HFF-Myc (cell line): ENCODE data around the gene SEC14L5.
"Not testable (repeated sequence)": the region's sequence is repeated elsewhere in the genome, so short reads cannot be mapped to it uniquely, and the experiment has no call there.

Experiments used
- DNase-seq: peaks from one replicate; pipeline ENCODE4 v3.0.0-alpha.2; 2011; ENCODE audit warnings: low read depth; ENCODE audit errors: extremely low read depth
- H3K4me3 ChIP-seq: replicated peaks from 2 replicates; pipeline ENCODE4 v1.5.1; 2011; ENCODE audit warnings: low read depth, mild to moderate bottlenecking, control low read depth, low read length
- TF ChIP-seq, protein P1 (sequence below): IDR thresholded peaks from 2 replicates; pipeline ENCODE4 v1.5.1; 2012; ENCODE audit warnings: mild to moderate bottlenecking, low read depth, low read length, control low read depth; ENCODE audit errors: missing control alignments

SEC14L5 gene

DNA sequence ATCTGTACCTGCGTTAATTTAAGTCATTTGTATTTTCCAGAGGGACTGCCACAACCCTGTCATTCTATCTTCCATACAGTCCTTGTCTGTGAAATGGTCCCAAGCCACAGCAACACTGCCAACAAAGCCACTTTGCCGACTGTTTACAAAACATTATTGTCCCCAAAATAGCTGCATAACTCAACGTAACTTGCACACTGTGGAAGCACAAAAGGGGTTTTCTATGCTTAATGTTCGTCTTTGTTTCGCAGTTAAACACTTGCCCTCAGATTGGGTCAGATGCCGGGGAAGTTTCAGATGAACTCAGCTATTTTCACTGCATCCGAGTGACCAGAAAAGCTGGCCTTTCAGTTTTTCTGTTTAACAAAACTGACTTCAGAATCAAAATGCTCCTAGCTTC is 4.6 kb downstream of the SEC14L5 start:
- no peak for DNase-seq
- TF ChIP-seq, protein P1, sequence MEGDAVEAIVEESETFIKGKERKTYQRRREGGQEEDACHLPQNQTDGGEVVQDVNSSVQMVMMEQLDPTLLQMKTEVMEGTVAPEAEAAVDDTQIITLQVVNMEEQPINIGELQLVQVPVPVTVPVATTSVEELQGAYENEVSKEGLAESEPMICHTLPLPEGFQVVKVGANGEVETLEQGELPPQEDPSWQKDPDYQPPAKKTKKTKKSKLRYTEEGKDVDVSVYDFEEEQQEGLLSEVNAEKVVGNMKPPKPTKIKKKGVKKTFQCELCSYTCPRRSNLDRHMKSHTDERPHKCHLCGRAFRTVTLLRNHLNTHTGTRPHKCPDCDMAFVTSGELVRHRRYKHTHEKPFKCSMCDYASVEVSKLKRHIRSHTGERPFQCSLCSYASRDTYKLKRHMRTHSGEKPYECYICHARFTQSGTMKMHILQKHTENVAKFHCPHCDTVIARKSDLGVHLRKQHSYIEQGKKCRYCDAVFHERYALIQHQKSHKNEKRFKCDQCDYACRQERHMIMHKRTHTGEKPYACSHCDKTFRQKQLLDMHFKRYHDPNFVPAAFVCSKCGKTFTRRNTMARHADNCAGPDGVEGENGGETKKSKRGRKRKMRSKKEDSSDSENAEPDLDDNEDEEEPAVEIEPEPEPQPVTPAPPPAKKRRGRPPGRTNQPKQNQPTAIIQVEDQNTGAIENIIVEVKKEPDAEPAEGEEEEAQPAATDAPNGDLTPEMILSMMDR: no peak
- H3K4me3 ChIP-seq: no peak overlapping the region

DNA sequence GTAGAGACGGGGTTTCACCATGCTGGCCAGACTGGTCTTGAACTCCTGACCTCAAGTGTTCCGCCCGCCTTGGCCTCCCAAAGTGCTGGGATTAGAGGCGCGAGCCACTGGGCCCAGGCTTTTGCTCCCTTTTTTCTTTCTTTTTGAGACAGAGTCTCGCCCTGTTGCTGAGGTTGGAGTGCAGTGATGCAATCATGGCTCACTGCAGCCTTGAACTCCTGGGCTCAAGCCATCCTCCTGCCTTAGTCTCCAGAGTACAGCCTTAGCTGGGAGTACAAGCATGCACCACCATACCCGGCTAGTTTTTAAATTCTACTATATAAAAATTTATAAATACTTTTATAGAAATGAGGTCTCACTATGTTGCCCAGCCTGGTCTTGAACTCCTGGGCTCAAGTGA is 5.4 kb downstream of the SEC14L5 start:
- not testable (repeated sequence) for H3K4me3 ChIP-seq, DNase-seq

DNA sequence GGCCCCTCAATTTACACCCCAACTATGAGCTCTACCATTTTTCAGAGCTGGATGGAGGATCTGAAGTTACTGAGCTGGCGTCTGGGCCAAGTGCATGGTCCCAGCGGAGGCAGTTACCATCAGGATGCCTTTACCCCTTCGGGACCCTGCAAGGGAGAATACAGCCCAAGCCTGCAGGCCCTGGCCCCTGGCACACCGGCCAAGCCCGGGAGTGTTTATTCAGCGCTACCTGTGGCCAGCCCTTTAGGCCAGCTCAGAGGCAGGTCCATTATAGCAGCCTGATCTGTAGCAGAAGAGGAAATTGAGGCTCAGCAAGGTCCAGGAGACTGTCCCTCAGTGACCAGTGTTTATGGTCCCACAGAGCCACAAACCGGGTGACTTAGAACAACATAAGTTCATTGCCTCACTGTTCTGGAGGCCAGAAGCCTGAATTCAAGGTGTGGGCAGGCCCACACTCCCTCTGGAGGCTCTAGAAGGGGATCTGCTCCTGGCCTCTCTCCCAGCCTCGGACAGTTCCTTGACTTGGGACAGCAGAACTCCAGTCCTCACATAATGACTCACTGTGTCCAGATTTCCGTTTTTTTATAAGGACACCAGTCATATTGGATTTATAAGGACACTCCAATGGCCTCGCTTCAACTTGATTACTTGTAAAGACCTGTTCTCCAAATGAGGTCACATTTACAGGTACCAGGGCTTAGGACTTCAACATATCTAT is 8.8 kb downstream of the SEC14L5 start:
- no peak overlapping the region for H3K4me3 ChIP-seq
- TF ChIP-seq, protein P1: no peak
- DNase-seq: no peak

DNA sequence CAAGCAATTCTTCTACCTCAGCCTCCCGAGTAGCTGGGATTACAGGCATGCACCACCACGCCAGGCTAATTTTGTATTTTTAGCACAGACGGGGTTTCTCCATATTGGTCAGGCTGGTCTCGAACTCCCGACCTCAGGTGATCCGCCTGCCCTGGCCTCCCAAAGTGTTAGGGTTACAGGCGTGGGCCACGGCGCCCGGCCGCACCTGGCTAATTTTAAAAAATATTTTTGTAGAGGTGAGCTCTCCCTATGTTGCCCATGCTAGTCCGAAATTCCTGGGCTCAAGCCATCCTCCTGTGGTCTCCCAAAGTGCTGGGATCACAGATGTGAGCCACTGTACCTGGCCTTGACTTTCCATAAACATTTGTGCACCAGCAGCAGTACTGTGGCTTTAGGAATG is 10.1 kb downstream of the SEC14L5 start:
- DNase-seq, H3K4me3 ChIP-seq: not testable (repeated sequence)

- H3K4me3 ChIP-seq: no peak overlapping the region
- no peak for DNase-seq
- TF ChIP-seq, protein P1: no peak
Measured at GRCh38 chr16:4968879-4969483, 10.9 kb downstream of the SEC14L5 start.

- TF ChIP-seq, protein P1: no peak
- no peak overlapping the region for H3K4me3 ChIP-seq
- no peak for DNase-seq
Measured at GRCh38 chr16:4970010-4970409, 11.9 kb downstream of the SEC14L5 start.

- H3K4me3 ChIP-seq: no peak overlapping the region
- DNase-seq: no peak
- TF ChIP-seq, protein P1: no peak
Measured at GRCh38 chr16:4972938-4973587, 14.9 kb downstream of the SEC14L5 start.

GRCh38 chr16:4976079-4976478 is 17.9 kb downstream of the SEC14L5 start:
- TF ChIP-seq, protein P1: no peak
- DNase-seq: no peak
- no peak overlapping the region for H3K4me3 ChIP-seq
